SK-N-SH (cell line): Measurements from ENCODE around the gene RSPH4A. TPM values are rescaled to one million over a fixed set of nuclear protein-coding genes. Genes with fewer than 3 reads are reported as not detected.

ENCODE experiments used
- CTCF ChIA-PET: fragments of 300-600, 350-600 bp; formaldehyde crosslinking; extraction: SDS; loops from one replicate; lab custom pipeline; 2021; lab: Yijun Ruan, JAX
- POLR2A ChIA-PET: fragments of 350-600 bp; sonication (Branson Sonifier 250); formaldehyde crosslinking; extraction: SDS; loops from one replicate; lab custom pipeline; 2020; ENCODE audit warnings: antibody characterized with exemption, inconsistent platforms; lab: Yijun Ruan, JAX
- DNase-seq: peaks from one replicate; pipeline ENCODE4 v3.0.0; 2012
- H2AFZ ChIP-seq: fragments of 200-600 bp; sonication (generic); 2 replicates; pipeline ENCODE4 v1.8.1; 2016; ENCODE audit warnings: antibody characterized with exemption, mild to moderate bottlenecking, low read depth
- H3F3A ChIP-seq: fragments of 200-600 bp; sonication (generic); replicated peaks from 2 replicates; pipeline ENCODE3; 2016; ENCODE audit warnings: antibody characterized with exemption, mild to moderate bottlenecking; ENCODE audit not compliant: insufficient read depth
- H3K27ac ChIP-seq, 2 experiments: fragments of 200-500 bp in 1 of 2; fragments of 200-600 bp in 1 of 2; sonication (Bioruptor generic) in 1 of 2; sonication (generic), shearing (Covaris generic) in 1 of 2; 2 replicates each; pipeline versions ENCODE4 v1.5.1 to v1.6.1; 2014 to 2016; ENCODE audit warnings: low read depth in 2 of 2, inconsistent platforms in 1 of 2, low read length in 1 of 2, mild to moderate bottlenecking in 1 of 2, mixed read lengths in 1 of 2
- H3K27me3 ChIP-seq: fragments of 200-600 bp; sonication (generic), shearing (Covaris generic); 2 replicates; pipeline ENCODE4 v1.6.1; 2016; ENCODE audit warnings: mixed run types; ENCODE audit not compliant: insufficient read depth
- H3K36me3 ChIP-seq, 2 experiments: fragments of 200-500 bp in 1 of 2; fragments of 200-600 bp in 1 of 2; sonication (Bioruptor generic) in 1 of 2; sonication (generic) in 1 of 2; replicated peaks in 1 of 2; 2 replicates each; pipeline versions ENCODE3 to v1.5.1; 2014 to 2016; ENCODE audit warnings: low read length in 1 of 2, mild to moderate bottlenecking in 1 of 2; ENCODE audit not compliant: insufficient read depth in 2 of 2, control insufficient read depth in 1 of 2
- H3K4me1 ChIP-seq, 2 experiments: fragments of 200-500 bp in 1 of 2; fragments of 200-600 bp in 1 of 2; sonication (Bioruptor generic) in 1 of 2; sonication (generic), shearing (Covaris generic) in 1 of 2; 2 replicates each; pipeline versions ENCODE4 v1.5.1 to v1.6.1; 2014 to 2016; ENCODE audit warnings: low read depth in 1 of 2, low read length in 1 of 2, mixed run types in 1 of 2; ENCODE audit not compliant: insufficient read depth in 2 of 2, control insufficient read depth in 1 of 2
- H3K4me2 ChIP-seq: fragments of 200-600 bp; sonication (generic), shearing (Covaris generic); 2 replicates; pipeline ENCODE4 v1.6.1; 2017; ENCODE audit warnings: mixed run types
- H3K4me3 ChIP-seq, 2 experiments: fragments of 200-500 bp in 1 of 2; fragments of 200-600 bp in 1 of 2; sonication (Bioruptor generic) in 1 of 2; sonication (generic), shearing (Covaris generic) in 1 of 2; 2 replicates each; pipeline versions ENCODE4 v1.5.1 to v1.8.1; 2014 to 2016; ENCODE audit warnings: low read depth in 2 of 2, inconsistent platforms in 1 of 2, low read length in 1 of 2, mild to moderate bottlenecking in 1 of 2, mixed read lengths in 1 of 2, moderate library complexity in 1 of 2
- H3K79me2 ChIP-seq: fragments of 200-600 bp; sonication (generic); 2 replicates; pipeline ENCODE4 v1.8.1; 2017; ENCODE audit warnings: mild to moderate bottlenecking; ENCODE audit not compliant: insufficient read depth
- H3K9ac ChIP-seq: fragments of 200-600 bp; sonication (generic); 2 replicates; pipeline ENCODE4 v1.6.1; 2017; ENCODE audit warnings: mixed run types
- H3K9me2 ChIP-seq: fragments of 200-600 bp; sonication (generic); 2 replicates; pipeline ENCODE4 v1.6.1; 2017; ENCODE audit warnings: mixed run types
- H3K9me3 ChIP-seq: fragments of 200-600 bp; sonication (generic); 2 replicates; pipeline ENCODE4 v1.6.1; 2017; ENCODE audit warnings: mixed run types, mild to moderate bottlenecking, moderate library complexity
- H4K20me1 ChIP-seq: fragments of 200-600 bp; sonication (generic); 2 replicates; pipeline ENCODE4 v1.6.1; 2017; ENCODE audit warnings: mild to moderate bottlenecking, mixed run types; ENCODE audit not compliant: insufficient read depth
- CHD2 ChIP-seq: fragments of 150-350 bp; IDR thresholded peaks from 2 replicates; pipeline ENCODE4 v1.6.1; 2018; ENCODE audit warnings: low read length; ENCODE audit not compliant: partially characterized antibody
- CTCF ChIP-seq: fragments of 200-600 bp; sonication (generic); IDR thresholded peaks from 2 replicates; pipeline ENCODE4 v1.6.1; 2017; ENCODE audit warnings: antibody characterized with exemption, mild to moderate bottlenecking, moderate library complexity
- EZH2phosphoT487 ChIP-seq: fragments of 200-600 bp; sonication (generic); IDR thresholded peaks from 2 replicates; pipeline ENCODE4 v1.6.1; 2017; ENCODE audit warnings: low read depth, mixed run types, mild to moderate bottlenecking, antibody characterized with exemption, moderate library complexity, borderline replicate concordance
- FOSL2 ChIP-seq: IDR thresholded peaks from 2 replicates; pipeline ENCODE4 v1.4.0; 2012; ENCODE audit warnings: low read depth, mild to moderate bottlenecking, moderate library complexity, borderline replicate concordance
- FOXJ3 ChIP-seq: sonication (generic); formaldehyde crosslinking; IDR thresholded peaks from 2 replicates; pipeline ENCODE4 v1.5.1; 2020; ENCODE audit warnings: mild to moderate bottlenecking, missing genetic modification reagents
- FOXM1 ChIP-seq: IDR thresholded peaks from 2 replicates; pipeline ENCODE4 v1.4.0; 2012; ENCODE audit warnings: low read depth, mild to moderate bottlenecking
- IRF3 ChIP-seq: fragments of 150-350 bp; IDR thresholded peaks from 2 replicates; pipeline ENCODE4 v1.6.1; 2016; ENCODE audit warnings: mild to moderate bottlenecking, low read depth, low read length
- JUND ChIP-seq: IDR thresholded peaks from 2 replicates; pipeline ENCODE4 v1.4.0; 2012
- MAX ChIP-seq: IDR thresholded peaks from 2 replicates; pipeline ENCODE4 v1.4.0; 2012; ENCODE audit warnings: low read depth
- MXI1 ChIP-seq: IDR thresholded peaks from 2 replicates; pipeline ENCODE4 v1.6.1; 2012; ENCODE audit warnings: mild to moderate bottlenecking, low read depth, low read length, improper control_type of control experiment
- PBX3 ChIP-seq: IDR thresholded peaks from 2 replicates; pipeline ENCODE4; 2012
- RCOR1 ChIP-seq: fragments of 150-350 bp; IDR thresholded peaks from 2 replicates; pipeline ENCODE4 v1.6.1; 2017; ENCODE audit warnings: antibody characterized with exemption, low read length
- RFX5 ChIP-seq: IDR thresholded peaks from 2 replicates; pipeline ENCODE4 v1.6.1; 2012; ENCODE audit warnings: mild to moderate bottlenecking, improper control_type of control experiment, low read length
- SIN3A ChIP-seq: IDR thresholded peaks from 2 replicates; pipeline ENCODE4 v1.6.1; 2012; ENCODE audit warnings: low read depth, mild to moderate bottlenecking, low read length, moderate library complexity, borderline replicate concordance
- TAF1 ChIP-seq: IDR thresholded peaks from 2 replicates; pipeline ENCODE4 v1.6.1; 2012; ENCODE audit warnings: low read depth, mild to moderate bottlenecking, low read length, moderate library complexity, borderline replicate concordance
- TCF12 ChIP-seq: IDR thresholded peaks from 2 replicates; pipeline ENCODE4 v1.4.0; 2012
- USF1 ChIP-seq: IDR thresholded peaks from 2 replicates; pipeline ENCODE4 v1.4.0; 2012; ENCODE audit warnings: low read depth, borderline replicate concordance
- ZBTB33 ChIP-seq: IDR thresholded peaks from 2 replicates; pipeline ENCODE4 v1.4.0; 2012; ENCODE audit warnings: low read depth, borderline replicate concordance
- WGBS: methylation state at CpG from one replicate; pipeline ENCODE4 v1.1.6; 2017; ENCODE audit warnings: low lambda C conversion rate; 5-methylcytosine and 5-hydroxymethylcytosine counted together
- polyA plus RNA-seq, 3 experiments: library from polyadenylated mRNA; depleted of rRNA; stranded (reverse); fragments of >200 nt; gene quantifications; 2 replicates each; pipeline ENCODE4 v1.2.3, GENCODE V29; 2012

RSPH4A gene
- polyA plus RNA-seq, 1 of the 3 experiments (the other 2 are of a cell fraction): 0.30 TPM

- POLR2A ChIA-PET: no interaction called here
- peaks cover 4% of the 10 kb centered on the region; the same call in 1 of the 2 replicates for H4K20me1 ChIP-seq
- 26% methylated on average over 1 of the region's 1 CpG for WGBS
- H3F3A ChIP-seq: no peaks in the 10 kb centered on the region
- H3K9me2 ChIP-seq: no peaks in the 10 kb centered on the region
- H3K36me3 ChIP-seq: peaks cover 0 to 2% of the 10 kb centered on the region in 2 experiments
- TF ChIP-seq SIN3A (no peak), TAF1 (no peak), EZH2phosphoT487 (no peak), MXI1 (no peak), CTCF (no peak), RFX5 (no peak), FOXM1 (no peak), JUND (no peak), CHD2 (no peak)
- TF ChIP-seq, all 33 proteins: peak for 0
- Histone ChIP-seq H3K9me3 (no peaks in the 10 kb centered on the region), H3K27ac (no peak overlapping the region), H3K4me3 (peak overlapping the region in 1 of 2 experiments; percentile 21; a peak in 1 of 4 replicates), H3K27me3 (0 out of 2 replicates have a peak, but pooled peaks cover 2% of the 10 kb centered on the region), H3K4me2 (peak overlapping the region; percentile 90), H3K9ac (no peak overlapping the region), H2AFZ (no peak overlapping the region), H3K79me2 (peaks cover 67% of the 10 kb centered on the region), H3K4me1 (peaks cover 7 to 9% of the 10 kb centered on the region in 2 experiments; a peak in 3 of 4 replicates)
- no peak for DNase-seq
- CTCF ChIA-PET: interaction anchor here (0.9 to 1.6 kb wide), 3 partner anchors 11 to 106 kb away, joined by 3 to 8 read pairs (median 3); no protein-coding TSS in a partner anchor
Observed at GRCh38 chr6:116666869-116667268, 50.6 kb downstream of the RSPH4A start.

- peak overlapping the region; percentile 82 for H3K9ac ChIP-seq
- H2AFZ ChIP-seq: peak overlapping the region; percentile 69; the same call in 1 of the 2 replicates
- H3K27ac ChIP-seq: peak overlapping the region in 1 of 2 experiments; percentile 73; a peak in 1 of 4 replicates
- TF ChIP-seq RCOR1 (no peak), FOXJ3 (CRISPR knock-in tag) (no peak), MAX (no peak), IRF3 (no peak), PBX3 (no peak), CHD2 (no peak), TAF1 (no peak), ZBTB33 (no peak), TCF12 (no peak), USF1 (no peak), FOSL2 (no peak), JUND (no peak)
Observed at GRCh38 chr6:116667623-116668022, 51.3 kb downstream of the RSPH4A start.

More at GRCh38 chr6:116667623-116668022, 51.3 kb downstream of the RSPH4A start:
- 25% methylated on average over 3 of the region's 3 CpGs for WGBS
- H3K36me3 ChIP-seq: peaks cover 0 to 2% of the 10 kb centered on the region in 2 experiments
- peaks cover 4% of the 10 kb centered on the region; the same call in 1 of the 2 replicates for H4K20me1 ChIP-seq
- POLR2A ChIA-PET: interaction anchor here (1.2 kb wide), 1 partner anchor 14 kb away, joined by 3 read pairs; no protein-coding TSS in a partner anchor
- peak overlapping the region; percentile 90 for H3K4me2 ChIP-seq
- no peaks in the 10 kb centered on the region for H3K9me2 ChIP-seq
- 0 out of 2 replicates have a peak, but pooled peaks cover 7% of the 10 kb centered on the region for H3K27me3 ChIP-seq
- peaks cover 60% of the 10 kb centered on the region for H3K79me2 ChIP-seq
- no peaks in the 10 kb centered on the region for H3K9me3 ChIP-seq
- CTCF ChIA-PET: no interaction called here
- H3F3A ChIP-seq: no peaks in the 10 kb centered on the region
- peak overlapping the region; percentile 77 to 94 for H3K4me3 ChIP-seq
- peaks cover 7 to 9% of the 10 kb centered on the region in 2 experiments; a peak in 3 of 4 replicates for H3K4me1 ChIP-seq
- no peak for DNase-seq
